ENCODE data around the gene ATP8A2.

The ATP8A2 gene

DNA sequence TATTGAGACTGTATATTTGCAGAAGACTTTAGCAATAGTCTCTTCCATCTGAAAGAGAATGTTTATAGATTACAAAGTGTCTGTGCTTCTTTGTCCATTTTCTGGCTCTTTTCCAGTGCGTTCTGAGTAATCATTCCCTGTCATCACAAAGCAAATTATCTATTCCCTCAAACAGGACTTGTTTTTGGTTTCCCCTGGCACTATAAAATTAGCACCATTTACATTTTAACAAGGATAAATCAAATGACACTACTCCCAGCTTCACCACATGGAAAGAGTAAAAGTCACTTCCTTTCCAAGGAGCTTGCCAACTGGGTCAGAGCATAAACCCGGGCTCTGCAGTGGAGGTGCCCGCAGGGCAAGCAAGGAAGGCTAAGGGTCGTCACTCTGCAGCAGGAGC lies 591.9 kb downstream of the ATP8A2 start:
- ChIA-PET CTCF (no interaction called here), POLR2A (no interaction called here)
- DNase-seq (ENCODE audit: extremely low spot score) = no peak
- TF ChIP-seq, protein P1, sequence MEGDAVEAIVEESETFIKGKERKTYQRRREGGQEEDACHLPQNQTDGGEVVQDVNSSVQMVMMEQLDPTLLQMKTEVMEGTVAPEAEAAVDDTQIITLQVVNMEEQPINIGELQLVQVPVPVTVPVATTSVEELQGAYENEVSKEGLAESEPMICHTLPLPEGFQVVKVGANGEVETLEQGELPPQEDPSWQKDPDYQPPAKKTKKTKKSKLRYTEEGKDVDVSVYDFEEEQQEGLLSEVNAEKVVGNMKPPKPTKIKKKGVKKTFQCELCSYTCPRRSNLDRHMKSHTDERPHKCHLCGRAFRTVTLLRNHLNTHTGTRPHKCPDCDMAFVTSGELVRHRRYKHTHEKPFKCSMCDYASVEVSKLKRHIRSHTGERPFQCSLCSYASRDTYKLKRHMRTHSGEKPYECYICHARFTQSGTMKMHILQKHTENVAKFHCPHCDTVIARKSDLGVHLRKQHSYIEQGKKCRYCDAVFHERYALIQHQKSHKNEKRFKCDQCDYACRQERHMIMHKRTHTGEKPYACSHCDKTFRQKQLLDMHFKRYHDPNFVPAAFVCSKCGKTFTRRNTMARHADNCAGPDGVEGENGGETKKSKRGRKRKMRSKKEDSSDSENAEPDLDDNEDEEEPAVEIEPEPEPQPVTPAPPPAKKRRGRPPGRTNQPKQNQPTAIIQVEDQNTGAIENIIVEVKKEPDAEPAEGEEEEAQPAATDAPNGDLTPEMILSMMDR (IDR thresholded peaks at IDR 0.05; ENCODE audit: control extremely low read depth, extremely low read depth, low read depth, missing control alignments) = no peak

DNA sequence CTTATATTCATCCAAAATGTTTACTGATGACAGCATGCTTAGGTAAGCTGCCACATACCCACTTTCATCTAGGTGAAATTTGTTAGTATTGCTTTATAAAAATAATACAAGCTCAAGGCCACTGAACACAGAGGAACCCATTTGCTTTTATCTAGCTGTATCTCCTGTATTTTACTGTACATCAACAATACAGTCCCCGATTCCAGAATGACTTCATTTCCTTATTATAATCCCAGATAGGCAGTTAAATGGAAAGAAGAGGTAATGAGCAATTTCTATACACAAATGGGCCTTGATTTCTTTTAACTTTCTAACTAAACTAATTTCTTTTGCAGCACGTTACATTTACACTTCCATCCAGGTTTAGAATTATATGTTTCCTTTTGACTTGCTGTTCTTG lies 593.8 kb downstream of the ATP8A2 start:
- DNase-seq (ENCODE audit: extremely low spot score) = no peak
- POLR2A ChIA-PET = no interaction called here
- TF ChIP-seq, protein P1 (IDR thresholded peaks at IDR 0.05; ENCODE audit: control extremely low read depth, extremely low read depth, low read depth, missing control alignments) = no peak
- CTCF ChIA-PET = no interaction called here

DNA sequence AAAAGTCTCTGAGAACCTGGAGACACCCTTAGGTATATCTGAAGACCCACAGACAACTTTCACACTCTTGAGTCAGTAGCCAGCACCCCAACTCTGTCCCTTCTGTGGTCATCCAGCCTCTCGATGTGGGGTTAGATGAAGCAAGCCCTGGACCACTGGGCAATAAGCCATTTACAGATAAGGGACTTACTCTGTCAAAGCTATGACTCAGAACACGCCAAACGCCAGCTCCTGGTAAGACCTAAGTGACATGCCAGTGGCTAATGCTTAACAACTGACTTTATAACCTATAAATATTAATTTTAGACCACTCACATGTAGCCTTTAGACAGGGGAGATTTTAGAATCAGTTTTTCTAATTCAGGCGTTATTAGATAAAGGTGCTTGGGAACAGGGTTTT lies 594.3 kb downstream of the ATP8A2 start:
- ChIA-PET CTCF (no interaction called here), POLR2A (no interaction called here)
- TF ChIP-seq, protein P1 (IDR thresholded peaks at IDR 0.05; ENCODE audit: control extremely low read depth, extremely low read depth, low read depth, missing control alignments) = no peak
- no peak for DNase-seq (ENCODE audit: extremely low spot score)

DNA sequence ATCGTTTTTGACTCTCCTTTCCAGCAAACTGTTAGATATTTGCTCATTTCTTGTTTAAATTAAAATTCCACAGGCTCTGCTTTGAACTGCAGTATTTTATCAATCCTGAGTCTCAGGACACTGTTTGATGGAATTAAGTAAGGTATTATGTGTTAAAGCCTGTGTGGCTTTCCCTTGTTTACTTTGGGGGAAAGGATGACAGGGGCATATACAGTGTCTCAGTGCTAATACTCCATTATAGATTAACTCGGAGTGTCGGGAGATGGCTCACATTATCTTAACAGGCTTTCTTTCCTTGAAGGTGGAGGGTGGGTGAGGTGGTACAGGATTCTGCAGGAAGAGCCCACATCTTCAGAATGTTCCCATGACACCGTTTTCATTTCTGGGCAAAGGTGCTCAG lies 595.4 kb downstream of the ATP8A2 start:
- CTCF ChIA-PET = interaction anchor here (1.2 kb wide), 1 partner anchor 186 kb away, joined by 3 read pairs; no protein-coding TSS in a partner anchor
- DNase-seq (ENCODE audit: extremely low spot score) = no peak
- TF ChIP-seq, protein P1 (IDR thresholded peaks at IDR 0.05; ENCODE audit: control extremely low read depth, extremely low read depth, low read depth, missing control alignments) = no peak
- POLR2A ChIA-PET = no interaction called here

DNA sequence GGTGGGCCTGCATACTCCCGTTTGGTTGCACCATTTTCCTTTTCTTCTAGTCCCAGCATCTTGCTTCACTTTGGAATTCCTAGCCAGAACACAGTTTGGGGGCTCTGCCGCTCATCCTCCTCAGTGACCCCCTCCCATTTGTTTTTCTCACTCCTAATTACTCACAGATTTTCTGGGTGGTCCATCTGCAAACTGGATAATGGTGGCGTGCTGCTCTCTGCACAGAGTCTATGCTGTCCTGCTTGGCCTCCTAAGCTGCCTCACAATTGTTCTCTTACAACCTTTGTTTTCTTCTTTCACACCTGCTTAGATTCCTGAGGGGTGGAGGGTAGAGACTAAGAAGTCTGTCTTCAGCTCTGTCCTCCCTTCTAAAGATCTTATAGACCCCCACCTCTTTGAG lies 599.3 kb downstream of the ATP8A2 start:
- DNase-seq (ENCODE audit: extremely low spot score) = no peak
- TF ChIP-seq, protein P1 (IDR thresholded peaks at IDR 0.05; ENCODE audit: control extremely low read depth, extremely low read depth, low read depth, missing control alignments) = no peak
- ChIA-PET CTCF (interaction anchor here (1.0 kb wide), 1 partner anchor 9 kb away, joined by 3 read pairs; no protein-coding TSS in a partner anchor), POLR2A (no interaction called here)

DNA sequence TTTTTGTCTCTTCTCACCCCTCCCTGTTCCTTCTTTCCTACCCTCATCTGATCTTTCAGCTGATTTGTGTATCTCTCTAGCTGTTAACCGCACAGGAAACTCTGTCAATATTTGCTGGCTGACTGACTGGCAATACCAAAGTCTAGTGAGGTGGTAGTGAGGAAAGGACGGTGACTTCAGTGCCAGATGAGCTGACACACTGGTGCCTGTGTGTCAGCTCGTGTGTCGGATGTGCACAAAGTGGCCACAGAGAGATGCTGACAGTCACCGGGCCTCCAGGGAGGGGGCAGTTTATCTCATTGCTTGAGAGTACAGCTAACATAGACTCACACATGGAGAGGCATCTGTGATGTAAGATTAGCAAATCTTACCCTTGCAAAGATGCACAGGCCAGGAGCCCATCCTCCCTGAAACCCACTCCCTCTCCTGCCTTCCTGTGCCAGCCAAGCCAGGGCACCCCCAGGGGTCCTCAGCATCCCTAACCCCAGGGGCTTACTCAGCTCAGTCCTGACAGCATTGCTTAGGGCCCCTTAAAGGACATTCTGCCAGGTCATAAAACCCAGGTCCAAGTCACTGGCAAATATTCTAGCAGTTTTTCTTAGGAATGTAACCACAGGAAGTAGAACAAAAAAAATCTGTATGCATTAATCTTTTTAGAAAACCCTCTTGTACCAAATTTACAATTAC lies 599.8 kb downstream of the ATP8A2 start:
- ChIA-PET POLR2A (no interaction called here), CTCF (interaction anchor here (1.0 kb wide), 1 partner anchor 9 kb away, joined by 3 read pairs; no protein-coding TSS in a partner anchor)
- TF ChIP-seq, protein P1 (IDR thresholded peaks at IDR 0.05; ENCODE audit: control extremely low read depth, extremely low read depth, low read depth, missing control alignments) = no peak
- no peak for DNase-seq (ENCODE audit: extremely low spot score)
